PC-3 (cell line): ENCODE measurements around the gene WDFY4. TPM values are rescaled to one million over a fixed set of nuclear protein-coding genes. Genes with fewer than 3 reads are reported as not detected.

Source experiments
- ATAC-seq: fragments of 200-7000 bp; cut with Tn5 transposase; 2 replicates; pipeline ENCODE4 v1.9.1; 2020; ENCODE audit warnings: mild to moderate bottlenecking, moderate library complexity
- BruUV-seq: library from RNA; stranded (reverse); fragments of 400-500 nt; replicated peaks from 2 replicates; lab custom pipeline; 2021; lab: Mats Ljungman, UMichigan
- CTCF ChIA-PET: fragments of 300-600 bp; sonication (Branson Sonifier 250); formaldehyde crosslinking; loops from one replicate; lab custom pipeline; 2022; ENCODE audit warnings: antibody characterized with exemption; lab: Charles Lee
- POLR2A ChIA-PET: fragments of 300-600 bp; sonication (Branson Sonifier 250); formaldehyde crosslinking; loops from one replicate; lab custom pipeline; 2022; ENCODE audit warnings: antibody characterized with exemption; ENCODE audit not compliant: unreplicated experiment; lab: Charles Lee
- DNase-seq: peaks from one replicate; pipeline ENCODE4 v3.0.0-alpha.2; 2015
- H2AFZ ChIP-seq: fragments of 300-600 bp; sonication (generic); 2 replicates; pipeline ENCODE4 v1.6.0; 2016; ENCODE audit warnings: antibody characterized with exemption, low read length
- H3F3A ChIP-seq: fragments of 300-600 bp; sonication (generic); one replicate; pipeline ENCODE4 v1.6.0; 2017; ENCODE audit warnings: antibody characterized with exemption, low read length, control low read depth, mild to moderate bottlenecking; ENCODE audit not compliant: unreplicated experiment
- H3K27ac ChIP-seq: fragments of 300-600 bp; sonication (generic); 2 replicates; pipeline ENCODE4 v1.5.1; 2016; ENCODE audit warnings: mild to moderate bottlenecking, low read length
- H3K27me3 ChIP-seq: fragments of 300-600 bp; sonication (generic); 2 replicates; pipeline ENCODE4 v1.6.1; 2016; ENCODE audit warnings: low read length, mixed read lengths
- H3K36me3 ChIP-seq: fragments of 300-600 bp; sonication (generic); 2 replicates; pipeline ENCODE4 v1.6.1; 2016; ENCODE audit warnings: low read depth, mixed run types, low read length, mixed read lengths
- H3K4me1 ChIP-seq: fragments of 300-600 bp; sonication (generic); 2 replicates; pipeline ENCODE4 v1.5.1; 2016; ENCODE audit warnings: low read length; ENCODE audit not compliant: insufficient read depth
- H3K4me2 ChIP-seq: fragments of 300-600 bp; sonication (generic); 2 replicates; pipeline ENCODE4 v1.6.0; 2016; ENCODE audit warnings: low read length
- H3K4me3 ChIP-seq: fragments of 300-600 bp; sonication (generic); 2 replicates; pipeline ENCODE4 v1.5.1; 2016; ENCODE audit warnings: mild to moderate bottlenecking, low read length, mixed read lengths
- H3K79me2 ChIP-seq: fragments of 300-600 bp; sonication (generic); 2 replicates; pipeline ENCODE4 v1.6.1; 2017; ENCODE audit warnings: low read length, mixed read lengths
- H3K9ac ChIP-seq: fragments of 300-600 bp; sonication (generic); 2 replicates; pipeline ENCODE4 v1.6.0; 2016; ENCODE audit warnings: mild to moderate bottlenecking, low read length
- H3K9me2 ChIP-seq: fragments of 300-600 bp; sonication (generic); replicated peaks from 2 replicates; pipeline ENCODE4 v1.6.1; 2016; ENCODE audit warnings: mixed run types, low read length, mixed read lengths
- H3K9me3 ChIP-seq: fragments of 300-600 bp; sonication (generic); 2 replicates; pipeline ENCODE4 v1.6.1; 2016; ENCODE audit warnings: low read length, mixed read lengths
- H4K20me1 ChIP-seq: fragments of 300-600 bp; sonication (generic); 2 replicates; pipeline ENCODE4 v1.6.1; 2016; ENCODE audit warnings: low read length, mixed read lengths
- EZH2 ChIP-seq: fragments of 300-600 bp; sonication (generic); IDR thresholded peaks from one replicate; pipeline ENCODE4 v1.6.1; 2017; ENCODE audit warnings: antibody characterized with exemption, mild to moderate bottlenecking, low read length; ENCODE audit not compliant: unreplicated experiment
- EZH2phosphoT487 ChIP-seq: fragments of 300-600 bp; sonication (generic); IDR thresholded peaks from 2 replicates; pipeline ENCODE4 v1.6.1; 2018; ENCODE audit warnings: mild to moderate bottlenecking, antibody characterized with exemption, low read length, borderline replicate concordance
- intact Hi-C: fragments of 100-400 bp; cut with micrococcal nuclease; formaldehyde crosslinking; loops from 2 replicates; pipeline ENCODE4 v1.9.0; 2023
- total RNA-seq: library from RNA; depleted of rRNA; stranded (reverse); fragments of >200 nt; gene quantifications from 2 replicates; pipeline ENCODE4 v1.2.3, GENCODE V29; 2014
- TF ChIP-seq, protein P1 (sequence below): fragments of 300-600 bp; sonication (generic); conservative IDR thresholded peaks from 2 replicates; pipeline ENCODE4 v1.5.1; 2017; ENCODE audit warnings: antibody characterized with exemption, low read depth, mild to moderate bottlenecking, low read length

Gene WDFY4
- total RNA-seq, 1 experiment from 2014 or later, result not detected

DNA sequence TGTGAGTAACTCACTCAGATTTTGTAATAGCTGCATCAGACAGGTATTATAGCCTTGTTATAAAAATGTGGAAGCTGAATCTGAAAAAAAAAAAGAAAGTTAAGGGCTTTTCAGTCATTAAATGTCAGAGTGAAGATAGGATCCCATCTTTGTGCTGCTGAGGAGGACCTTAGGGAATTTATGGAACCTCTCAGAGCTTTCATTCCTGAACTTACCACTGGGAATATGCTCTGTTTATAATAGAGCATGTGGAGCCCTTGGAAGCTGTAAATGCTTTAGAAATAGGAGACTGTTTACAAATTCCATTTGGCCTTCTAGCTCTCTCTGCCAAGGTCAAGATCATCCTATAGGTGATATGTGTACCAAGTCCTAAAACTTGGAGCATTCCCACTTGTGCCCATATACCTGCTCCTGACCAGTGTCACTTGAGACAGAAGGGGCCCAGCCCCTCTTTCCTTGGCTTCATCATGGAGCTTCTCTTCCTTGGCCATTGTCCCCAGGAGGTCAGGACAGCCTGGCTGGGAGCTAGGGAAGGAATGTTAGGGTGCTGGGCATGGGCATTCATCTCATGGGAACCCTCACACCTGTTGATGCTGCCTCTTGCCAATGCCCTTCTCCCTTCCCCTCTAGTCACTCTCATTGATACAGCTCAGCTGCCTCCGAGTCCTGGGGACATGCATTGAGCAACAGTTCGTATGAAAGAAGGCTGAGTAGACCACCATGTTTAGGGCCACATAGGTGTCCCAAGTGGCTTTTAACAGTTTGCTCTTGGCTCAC is 149.7 kb downstream of the WDFY4 start:
- BruUV-seq, result no TSS peak
- Histone ChIP-seq H3K27ac (no peak overlapping the region), H3K4me3 (no peak overlapping the region), H3F3A (no peaks in the 10 kb centered on the region), H3K4me2 (no peak overlapping the region), H3K79me2 (no peaks in the 10 kb centered on the region), H3K36me3 (no peaks in the 10 kb centered on the region), H3K9me2 (no peaks in the 10 kb centered on the region), H3K9me3 (no peaks in the 10 kb centered on the region), H4K20me1 (no peaks in the 10 kb centered on the region), H3K27me3 (peaks cover 61% of the 10 kb centered on the region), H3K9ac (no peak overlapping the region), H3K4me1 (no peaks in the 10 kb centered on the region), H2AFZ (no peak overlapping the region)
- TF ChIP-seq EZH2, result no peak
- ChIA-PET POLR2A (no interaction called here), CTCF (no interaction called here)
- intact Hi-C loops, result no loop called here
- no peak for DNase-seq
- ATAC-seq, result no peak

DNA sequence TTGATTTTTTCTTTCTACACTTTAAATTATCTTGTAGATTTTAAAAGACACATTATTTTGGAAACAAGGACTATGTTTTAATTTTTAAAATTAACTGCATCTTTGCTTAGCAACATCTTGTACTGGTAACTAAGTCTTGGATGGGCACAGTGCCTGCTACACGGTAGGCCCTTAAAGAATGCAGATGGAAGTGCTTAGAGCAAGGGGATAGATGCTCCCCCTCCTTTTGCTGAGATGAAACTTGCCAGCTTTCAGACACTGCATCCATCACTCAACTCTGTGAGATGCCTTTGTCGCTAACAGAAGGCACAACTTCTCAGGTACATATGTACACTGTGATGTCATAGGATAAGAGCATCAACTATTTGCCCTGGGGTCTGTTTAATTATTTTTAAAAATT is 151.1 kb downstream of the WDFY4 start:
- Histone ChIP-seq H3K27ac (no peak overlapping the region), H3K4me3 (no peak overlapping the region), H3K4me2 (no peak overlapping the region), H3K4me1 (no peaks in the 10 kb centered on the region), H4K20me1 (no peaks in the 10 kb centered on the region), H3F3A (no peaks in the 10 kb centered on the region), H3K9me3 (no peaks in the 10 kb centered on the region), H3K27me3 (peaks cover 74% of the 10 kb centered on the region), H3K9ac (no peak overlapping the region), H2AFZ (no peak overlapping the region), H3K9me2 (no peaks in the 10 kb centered on the region), H3K36me3 (no peaks in the 10 kb centered on the region), H3K79me2 (no peaks in the 10 kb centered on the region)
- no TSS peak for BruUV-seq
- POLR2A ChIA-PET, result no interaction called here
- TF ChIP-seq EZH2phosphoT487 (no peak), EZH2 (no peak)
- TF ChIP-seq, protein P1, sequence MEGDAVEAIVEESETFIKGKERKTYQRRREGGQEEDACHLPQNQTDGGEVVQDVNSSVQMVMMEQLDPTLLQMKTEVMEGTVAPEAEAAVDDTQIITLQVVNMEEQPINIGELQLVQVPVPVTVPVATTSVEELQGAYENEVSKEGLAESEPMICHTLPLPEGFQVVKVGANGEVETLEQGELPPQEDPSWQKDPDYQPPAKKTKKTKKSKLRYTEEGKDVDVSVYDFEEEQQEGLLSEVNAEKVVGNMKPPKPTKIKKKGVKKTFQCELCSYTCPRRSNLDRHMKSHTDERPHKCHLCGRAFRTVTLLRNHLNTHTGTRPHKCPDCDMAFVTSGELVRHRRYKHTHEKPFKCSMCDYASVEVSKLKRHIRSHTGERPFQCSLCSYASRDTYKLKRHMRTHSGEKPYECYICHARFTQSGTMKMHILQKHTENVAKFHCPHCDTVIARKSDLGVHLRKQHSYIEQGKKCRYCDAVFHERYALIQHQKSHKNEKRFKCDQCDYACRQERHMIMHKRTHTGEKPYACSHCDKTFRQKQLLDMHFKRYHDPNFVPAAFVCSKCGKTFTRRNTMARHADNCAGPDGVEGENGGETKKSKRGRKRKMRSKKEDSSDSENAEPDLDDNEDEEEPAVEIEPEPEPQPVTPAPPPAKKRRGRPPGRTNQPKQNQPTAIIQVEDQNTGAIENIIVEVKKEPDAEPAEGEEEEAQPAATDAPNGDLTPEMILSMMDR, result no peak
- no peak for ATAC-seq
- DNase-seq, result no peak
- intact Hi-C loops, result no loop called here
- CTCF ChIA-PET, result no interaction called here

DNA sequence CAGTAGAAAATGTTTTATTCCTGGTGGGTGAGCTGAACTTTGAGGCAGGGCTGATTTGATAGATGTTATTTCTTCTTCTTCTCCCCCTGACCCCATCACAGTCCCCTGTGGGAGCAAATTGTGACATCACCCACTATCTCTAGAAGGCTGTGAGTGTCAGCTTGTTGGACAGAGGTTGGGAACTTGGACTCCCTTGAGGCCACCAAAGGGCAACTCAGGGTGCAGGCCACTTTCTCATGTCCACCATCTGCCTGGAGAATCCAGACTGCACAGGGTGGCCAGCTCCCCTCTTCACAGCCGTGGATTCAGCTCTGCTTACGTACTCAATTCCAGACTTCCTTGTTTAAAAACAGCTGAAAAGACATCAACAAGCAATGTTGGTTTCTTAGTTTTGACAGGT is 151.9 kb downstream of the WDFY4 start:
- ChIA-PET POLR2A (no interaction called here), CTCF (no interaction called here)
- no peak overlapping the region for H3K27ac ChIP-seq
- no peaks in the 10 kb centered on the region for H3K79me2 ChIP-seq
- H3K9me3 ChIP-seq, result no peaks in the 10 kb centered on the region
- intact Hi-C loops, result no loop called here
- no peak for DNase-seq
- no peak overlapping the region for H3K9ac ChIP-seq
- TF ChIP-seq EZH2, result no peak
- TF ChIP-seq, protein P1, result no peak
- no peak for TF ChIP-seq EZH2phosphoT487
- H3K4me3 ChIP-seq, result no peak overlapping the region
- no peaks in the 10 kb centered on the region for H3K9me2 ChIP-seq
- no peak overlapping the region for H2AFZ ChIP-seq
- peaks cover 82% of the 10 kb centered on the region for H3K27me3 ChIP-seq
- no peak overlapping the region for H3K4me2 ChIP-seq
- H3K4me1 ChIP-seq, result no peaks in the 10 kb centered on the region
- no TSS peak for BruUV-seq
- no peaks in the 10 kb centered on the region for H4K20me1 ChIP-seq
- no peaks in the 10 kb centered on the region for H3K36me3 ChIP-seq
- ATAC-seq, result no peak
- H3F3A ChIP-seq, result no peaks in the 10 kb centered on the region
